ENCODE results near the gene DHRS4L2. TPM values are rescaled to one million over a fixed set of nuclear protein-coding genes. Genes with fewer than 3 reads are reported as not detected.

The DHRS4L2 gene
- total RNA-seq, 1 donor from 2014 or later: 5.5 TPM

- Histone ChIP-seq H3K27me3 (ENCODE audit: control insufficient read depth, insufficient read depth, low read length) (peaks cover 4% of the 10 kb centered on the region), H3K36me3 (ENCODE audit: control insufficient read depth, insufficient read depth, low read length) (no peaks in the 10 kb centered on the region), H3K4me3 (ENCODE audit: low read depth, low read length) (no peak overlapping the region)
- FAIRE-seq: no peak
- DNase-seq (ENCODE audit: low read depth): peak; percentile 29
- TF ChIP-seq, protein P1, sequence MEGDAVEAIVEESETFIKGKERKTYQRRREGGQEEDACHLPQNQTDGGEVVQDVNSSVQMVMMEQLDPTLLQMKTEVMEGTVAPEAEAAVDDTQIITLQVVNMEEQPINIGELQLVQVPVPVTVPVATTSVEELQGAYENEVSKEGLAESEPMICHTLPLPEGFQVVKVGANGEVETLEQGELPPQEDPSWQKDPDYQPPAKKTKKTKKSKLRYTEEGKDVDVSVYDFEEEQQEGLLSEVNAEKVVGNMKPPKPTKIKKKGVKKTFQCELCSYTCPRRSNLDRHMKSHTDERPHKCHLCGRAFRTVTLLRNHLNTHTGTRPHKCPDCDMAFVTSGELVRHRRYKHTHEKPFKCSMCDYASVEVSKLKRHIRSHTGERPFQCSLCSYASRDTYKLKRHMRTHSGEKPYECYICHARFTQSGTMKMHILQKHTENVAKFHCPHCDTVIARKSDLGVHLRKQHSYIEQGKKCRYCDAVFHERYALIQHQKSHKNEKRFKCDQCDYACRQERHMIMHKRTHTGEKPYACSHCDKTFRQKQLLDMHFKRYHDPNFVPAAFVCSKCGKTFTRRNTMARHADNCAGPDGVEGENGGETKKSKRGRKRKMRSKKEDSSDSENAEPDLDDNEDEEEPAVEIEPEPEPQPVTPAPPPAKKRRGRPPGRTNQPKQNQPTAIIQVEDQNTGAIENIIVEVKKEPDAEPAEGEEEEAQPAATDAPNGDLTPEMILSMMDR (IDR thresholded peaks at IDR 0.05; ENCODE audit: insufficient read depth, low read length, severe bottlenecking): no peak
Observed at GRCh38 chr14:24052656-24053547, 64.2 kb downstream of the DHRS4L2 start.

DNA sequence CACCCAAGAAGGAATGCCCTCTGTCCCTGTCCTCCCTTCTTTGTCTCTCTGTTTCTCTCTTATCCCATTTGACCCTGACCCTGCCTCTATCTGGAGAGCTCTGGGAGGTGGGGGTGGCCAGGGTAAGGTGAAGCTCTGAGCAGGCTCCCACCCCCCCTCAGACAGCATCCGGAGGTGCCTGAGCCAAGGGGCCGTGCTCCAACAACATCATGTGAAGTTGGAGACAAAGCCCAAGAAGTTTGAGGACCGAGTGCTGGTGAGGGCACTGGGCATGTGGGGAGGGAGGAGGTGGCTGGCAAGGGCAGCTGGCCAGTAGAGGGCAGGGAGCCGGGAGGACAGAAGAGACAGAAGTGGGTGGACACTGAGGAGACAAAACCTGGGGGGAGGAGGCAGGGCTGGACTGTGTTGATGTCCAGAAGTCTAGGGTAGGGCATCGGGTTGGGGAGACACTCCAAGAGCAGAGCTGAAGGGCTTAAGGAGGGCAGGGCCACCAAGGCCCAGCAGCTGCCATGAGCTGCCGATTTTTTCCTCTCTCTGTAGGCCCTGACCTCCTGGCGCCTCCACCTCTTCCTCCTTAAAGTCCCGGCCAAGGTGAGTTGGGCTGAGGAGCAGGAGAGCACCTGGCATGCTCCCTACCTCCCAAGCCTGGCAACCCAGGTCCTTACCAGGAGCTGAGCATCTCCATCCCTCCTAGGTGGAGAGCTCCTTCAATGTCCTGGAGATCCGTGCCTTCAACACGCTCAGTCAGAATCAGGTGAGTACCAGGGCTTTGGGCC lies 65.0 kb downstream of the DHRS4L2 start:
- H3K36me3 ChIP-seq (ENCODE audit: control insufficient read depth, insufficient read depth, low read length): no peaks in the 10 kb centered on the region
- no peak overlapping the region for H3K4me3 ChIP-seq (ENCODE audit: low read depth, low read length)
- FAIRE-seq (no peak), DNase-seq (ENCODE audit: low read depth) (no peak)
- TF ChIP-seq, protein P1 (IDR thresholded peaks at IDR 0.05; ENCODE audit: insufficient read depth, low read length, severe bottlenecking): no peak
- peaks cover 6% of the 10 kb centered on the region for H3K27me3 ChIP-seq (ENCODE audit: control insufficient read depth, insufficient read depth, low read length)

DNA sequence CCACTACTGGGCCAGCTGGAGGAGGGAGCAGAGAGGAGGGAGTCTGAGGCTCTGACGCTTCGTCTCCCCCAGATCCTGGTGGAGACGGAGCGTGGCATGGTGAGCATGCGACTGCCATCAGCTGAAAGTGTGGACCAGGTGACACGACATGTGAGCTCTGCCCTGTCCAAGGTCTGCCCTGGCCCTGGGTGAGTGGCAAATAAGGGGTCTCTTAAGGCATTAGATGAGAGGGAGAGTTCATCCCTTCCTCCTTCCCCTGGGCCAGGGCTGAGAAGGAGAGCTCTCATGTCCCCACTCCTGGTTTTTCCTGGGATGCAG lies 65.6 kb downstream of the DHRS4L2 start:
- TF ChIP-seq, protein P1 (IDR thresholded peaks at IDR 0.05; ENCODE audit: insufficient read depth, low read length, severe bottlenecking): no peak
- DNase-seq (ENCODE audit: low read depth): no peak
- FAIRE-seq: no peak
- Histone ChIP-seq H3K36me3 (ENCODE audit: control insufficient read depth, insufficient read depth, low read length) (no peaks in the 10 kb centered on the region), H3K27me3 (ENCODE audit: control insufficient read depth, insufficient read depth, low read length) (peaks cover 6% of the 10 kb centered on the region), H3K4me3 (ENCODE audit: low read depth, low read length) (no peak overlapping the region)

DNA sequence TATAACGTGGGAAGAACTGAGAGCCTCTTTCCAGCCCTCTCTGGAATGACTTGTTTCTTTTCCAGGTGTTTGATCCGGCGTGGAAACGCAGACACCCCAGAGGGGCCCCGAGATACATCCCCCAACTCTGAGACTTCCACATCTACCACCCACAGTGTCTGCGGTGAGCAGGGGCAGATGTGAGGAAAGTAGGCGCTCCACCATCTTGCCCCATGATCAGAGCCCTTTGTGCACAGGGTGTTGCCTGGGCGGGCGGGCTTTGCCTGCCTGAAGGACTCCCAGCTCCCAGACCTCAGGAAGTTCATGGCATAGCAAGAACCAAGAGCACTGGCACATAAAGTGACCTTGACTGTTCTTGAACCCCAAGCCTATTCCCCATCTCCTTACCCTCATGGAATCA lies 65.9 kb downstream of the DHRS4L2 start:
- Histone ChIP-seq H3K36me3 (ENCODE audit: control insufficient read depth, insufficient read depth, low read length) (no peaks in the 10 kb centered on the region), H3K27me3 (ENCODE audit: control insufficient read depth, insufficient read depth, low read length) (peaks cover 6% of the 10 kb centered on the region), H3K4me3 (ENCODE audit: low read depth, low read length) (no peak overlapping the region)
- no peak for FAIRE-seq
- no peak for DNase-seq (ENCODE audit: low read depth)
- TF ChIP-seq, protein P1 (IDR thresholded peaks at IDR 0.05; ENCODE audit: insufficient read depth, low read length, severe bottlenecking): no peak

Other genes starting within 250 kb of the DHRS4L2 start
- gene DHRS4, start 35.2 kb upstream of the DHRS4L2 start, total RNA-seq: 24.7 and 64.1 TPM in 2 replicates
- 0.13 TPM in 1 of 2 replicates, not detected in the other for gene CARMIL3, start 63.1 kb downstream of the DHRS4L2 start, total RNA-seq
- gene CPNE6, start 82.6 kb downstream of the DHRS4L2 start, total RNA-seq: not detected in 2 replicates
- gene PCK2, start 105.4 kb downstream of the DHRS4L2 start, total RNA-seq: 84.8 and 223 TPM in 2 replicates
- 70.5 and 83.5 TPM in 2 replicates for gene DCAF11, start 125.8 kb downstream of the DHRS4L2 start, total RNA-seq
- 0.64 and 0.79 TPM in 2 replicates for gene NRL, start 126.0 kb downstream of the DHRS4L2 start, total RNA-seq
- gene FITM1, start 141.7 kb downstream of the DHRS4L2 start, total RNA-seq: 0.51 TPM in 1 of 2 replicates, not detected in the other
- gene PSME1, start 147.3 kb downstream of the DHRS4L2 start, total RNA-seq: 65.0 and 71.8 TPM in 2 replicates
- gene EMC9, start 152.7 kb downstream of the DHRS4L2 start, total RNA-seq: 12.6 and 17.8 TPM in 2 replicates
- gene PSME2, start 157.7 kb downstream of the DHRS4L2 start, total RNA-seq: 26.9 and 37.5 TPM in 2 replicates
- 23.3 and 25.8 TPM in 2 replicates for gene RNF31, start 158.6 kb downstream of the DHRS4L2 start, total RNA-seq
- 19.2 and 28.7 TPM in 2 replicates for gene IRF9, start 172.3 kb downstream of the DHRS4L2 start, total RNA-seq
- 0.26 and 1.1 TPM in 2 replicates for gene REC8, start 183.2 kb downstream of the DHRS4L2 start, total RNA-seq
- gene IPO4, start 199.9 kb downstream of the DHRS4L2 start, total RNA-seq: 27.0 and 41.9 TPM in 2 replicates
- 42.8 and 67.9 TPM in 2 replicates for gene TM9SF1, start 206.5 kb downstream of the DHRS4L2 start, total RNA-seq
- 0.26 TPM in 1 of 2 replicates, not detected in the other for gene TSSK4, start 216.8 kb downstream of the DHRS4L2 start, total RNA-seq
- 48.8 and 69.8 TPM in 2 replicates for gene CHMP4A, start 224.6 kb downstream of the DHRS4L2 start, total RNA-seq
- 13.4 and 21.1 TPM in 2 replicates for gene MDP1, start 227.1 kb downstream of the DHRS4L2 start, total RNA-seq
- 131 and 330 TPM in 2 replicates for gene NEDD8, start 243.4 kb downstream of the DHRS4L2 start, total RNA-seq
- 80.6 and 98.7 TPM in 2 replicates for gene GMPR2, start 244.0 kb downstream of the DHRS4L2 start, total RNA-seq

All from bronchial epithelial cell (primary cell).